H9 (cell line): ENCODE measurements around the gene DIS3L2. TPM values are rescaled to one million over a fixed set of nuclear protein-coding genes. Genes with fewer than 3 reads are reported as not detected.

Experiments
- DNase-seq: peaks from one replicate; pipeline ENCODE4 v3.0.0-alpha.2; 2017
- H2AFZ ChIP-seq: one replicate; pipeline ENCODE4 v1.6.1; 2013; ENCODE audit warnings: mild to moderate bottlenecking, low read length, control low read depth, moderate library complexity
- H2AK5ac ChIP-seq: 2 replicates; pipeline ENCODE4 v1.6.1; 2013; ENCODE audit warnings: low read length, control low read depth, mixed read lengths; ENCODE audit not compliant: insufficient read length
- H2BK120ac ChIP-seq: one replicate; pipeline ENCODE4 v1.6.1; 2013; ENCODE audit warnings: low read depth, mild to moderate bottlenecking, low read length, control low read depth, inconsistent platforms; ENCODE audit not compliant: poor library complexity, severe bottlenecking
- H2BK12ac ChIP-seq: 2 replicates; pipeline ENCODE4 v1.6.1; 2013; ENCODE audit warnings: low read length, control low read depth, mixed read lengths, low read depth; ENCODE audit not compliant: insufficient read length
- H2BK15ac ChIP-seq: 2 replicates; pipeline ENCODE4 v1.6.1; 2013; ENCODE audit warnings: low read depth, low read length, control low read depth
- H2BK20ac ChIP-seq: one replicate; pipeline ENCODE4 v1.6.1; 2013; ENCODE audit warnings: low read depth, mild to moderate bottlenecking, low read length, control low read depth, inconsistent platforms; ENCODE audit not compliant: poor library complexity, severe bottlenecking
- H2BK5ac ChIP-seq: 2 replicates; pipeline ENCODE4 v1.6.1; 2013; ENCODE audit warnings: low read length, control low read depth, mixed read lengths; ENCODE audit not compliant: insufficient read length
- H3K14ac ChIP-seq: 2 replicates; pipeline ENCODE4 v1.6.1; 2013; ENCODE audit warnings: low read length, control low read depth; ENCODE audit not compliant: insufficient read depth
- H3K18ac ChIP-seq: 2 replicates; pipeline ENCODE4 v1.6.1; 2013; ENCODE audit warnings: low read depth, mild to moderate bottlenecking, mixed read lengths, low read length, control low read depth; ENCODE audit not compliant: insufficient read length
- H3K23ac ChIP-seq: 2 replicates; pipeline ENCODE4 v1.6.1; 2013; ENCODE audit warnings: low read length, control low read depth, mixed read lengths, low read depth; ENCODE audit not compliant: insufficient read length
- H3K23me2 ChIP-seq: 2 replicates; pipeline ENCODE4 v1.6.1; 2013; ENCODE audit warnings: low read depth, mild to moderate bottlenecking, mixed read lengths, low read length, control low read depth; ENCODE audit not compliant: insufficient read length, poor library complexity, severe bottlenecking
- H3K27ac ChIP-seq: 2 replicates; pipeline ENCODE4 v1.5.1; 2013; ENCODE audit warnings: low read length, control low read depth, mixed read lengths, low read depth; ENCODE audit not compliant: insufficient read length
- H3K27me3 ChIP-seq: 2 replicates; pipeline ENCODE4 v1.6.1; 2013; ENCODE audit warnings: low read length, control low read depth, inconsistent platforms; ENCODE audit not compliant: insufficient read depth
- H3K4ac ChIP-seq: 2 replicates; pipeline ENCODE4 v1.6.1; 2013; ENCODE audit warnings: low read depth, mild to moderate bottlenecking, control low read depth, inconsistent platforms, low read length, moderate library complexity
- H3K4me1 ChIP-seq: 2 replicates; pipeline ENCODE4 v1.6.1; 2013; ENCODE audit warnings: low read length, control low read depth, inconsistent platforms; ENCODE audit not compliant: insufficient read depth
- H3K4me2 ChIP-seq: 2 replicates; pipeline ENCODE4 v1.6.1; 2013; ENCODE audit warnings: low read length, control low read depth, mixed read lengths; ENCODE audit not compliant: insufficient read length, insufficient read depth
- H3K56ac ChIP-seq: 2 replicates; pipeline ENCODE4 v1.6.1; 2013; ENCODE audit warnings: low read depth, mild to moderate bottlenecking, mixed read lengths, low read length, control low read depth; ENCODE audit not compliant: insufficient read length
- H3K79me1 ChIP-seq: 2 replicates; pipeline ENCODE4 v1.6.1; 2013; ENCODE audit warnings: low read depth, mild to moderate bottlenecking, moderate library complexity, low read length, control low read depth, inconsistent platforms; ENCODE audit not compliant: insufficient read depth, poor library complexity, severe bottlenecking
- H3K79me2 ChIP-seq: 2 replicates; pipeline ENCODE4 v1.6.1; 2013; ENCODE audit warnings: low read length, control low read depth, inconsistent platforms; ENCODE audit not compliant: insufficient read depth
- H3K9ac ChIP-seq: 2 replicates; pipeline ENCODE4 v1.6.1; 2013; ENCODE audit warnings: low read length, control low read depth, mixed read lengths; ENCODE audit not compliant: insufficient read length; ENCODE audit errors: extremely low read depth
- H3K9me3 ChIP-seq: one replicate; pipeline ENCODE4 v1.6.1; 2013; ENCODE audit warnings: low read depth, low read length, inconsistent platforms; ENCODE audit not compliant: control insufficient read depth
- H3T11ph ChIP-seq: one replicate; pipeline ENCODE4 v1.6.1; 2013; ENCODE audit warnings: mild to moderate bottlenecking, low read length, control low read depth, inconsistent platforms
- H4K20me1 ChIP-seq: one replicate; pipeline ENCODE4 v1.6.1; 2013; ENCODE audit not compliant: control insufficient read depth, insufficient read length, insufficient read depth
- H4K5ac ChIP-seq: 2 replicates; pipeline ENCODE4 v1.6.1; 2013; ENCODE audit warnings: low read depth, mild to moderate bottlenecking, mixed read lengths, low read length, control low read depth; ENCODE audit not compliant: insufficient read length
- H4K8ac ChIP-seq: replicated peaks from 2 replicates; pipeline ENCODE4 v1.6.1; 2013; ENCODE audit warnings: low read length, control low read depth, mixed read lengths, low read depth; ENCODE audit not compliant: insufficient read length
- H4K91ac ChIP-seq: 2 replicates; pipeline ENCODE4 v1.6.1; 2013; ENCODE audit warnings: low read depth, mild to moderate bottlenecking, moderate library complexity, mixed read lengths, low read length, control low read depth; ENCODE audit not compliant: insufficient read length
- H3K27ac Mint-ChIP-seq, 3 experiments: 2 replicates in 2 of 3; 3 replicates in 1 of 3; pipeline ENCODE4 v1.8.0; 2020 to 2021; ENCODE audit warnings: mixed read lengths in 3 of 3, mild to moderate bottlenecking in 1 of 3, moderate library complexity in 1 of 3
- H3K27me3 Mint-ChIP-seq: 2 replicates; pipeline ENCODE4 v1.8.0; 2021; ENCODE audit warnings: low read depth, mild to moderate bottlenecking, moderate library complexity, mixed read lengths
- H3K36me3 Mint-ChIP-seq, 3 experiments: 2 replicates in 2 of 3; 3 replicates in 1 of 3; pipeline ENCODE4 v1.8.0; 2020 to 2021; ENCODE audit warnings: low read depth in 3 of 3, mixed read lengths in 3 of 3; ENCODE audit not compliant: insufficient read depth in 1 of 3
- H3K4me1 Mint-ChIP-seq, 2 experiments: 2 replicates each; pipeline ENCODE4 v1.8.0; 2020; ENCODE audit warnings: mixed read lengths in 2 of 2
- H3K4me3 Mint-ChIP-seq, 2 experiments: 2 replicates in 1 of 2; 3 replicates in 1 of 2; pipeline ENCODE4 v1.8.0; 2020 to 2021; ENCODE audit warnings: mild to moderate bottlenecking in 2 of 2, mixed read lengths in 2 of 2, moderate library complexity in 1 of 2
- H3K9me3 Mint-ChIP-seq, 2 experiments: 2 replicates in 1 of 2; 3 replicates in 1 of 2; pipeline ENCODE4 v1.8.0; 2020; ENCODE audit warnings: mild to moderate bottlenecking in 2 of 2, mixed read lengths in 2 of 2, moderate library complexity in 1 of 2
- WGBS: extraction: QIAGEN DNeasy Blood & Tissue Kit; methylation state at CpG from one replicate; pipeline ENCODE4 v1.1.7; 2013; ENCODE audit warnings: missing lambda C conversion rate, low lambda C conversion rate, mixed read lengths; ENCODE audit not compliant: insufficient read length; ENCODE audit errors: extremely low coverage; 5-methylcytosine and 5-hydroxymethylcytosine counted together
- total RNA-seq: library from RNA; stranded (reverse); gene quantifications from 2 replicates; pipeline ENCODE4 v1.2.1, GENCODE V29; 2021
- TF ChIP-seq, protein P1 (sequence below): fragments of 200-600 bp; sonication (generic); conservative IDR thresholded peaks from 3 replicates; pipeline ENCODE4 v1.8.0; 2021; ENCODE audit warnings: antibody characterized with exemption, mild to moderate bottlenecking

DIS3L2 gene
- total RNA-seq, 1 experiment from 2014 or later: 28.1 TPM

DNA sequence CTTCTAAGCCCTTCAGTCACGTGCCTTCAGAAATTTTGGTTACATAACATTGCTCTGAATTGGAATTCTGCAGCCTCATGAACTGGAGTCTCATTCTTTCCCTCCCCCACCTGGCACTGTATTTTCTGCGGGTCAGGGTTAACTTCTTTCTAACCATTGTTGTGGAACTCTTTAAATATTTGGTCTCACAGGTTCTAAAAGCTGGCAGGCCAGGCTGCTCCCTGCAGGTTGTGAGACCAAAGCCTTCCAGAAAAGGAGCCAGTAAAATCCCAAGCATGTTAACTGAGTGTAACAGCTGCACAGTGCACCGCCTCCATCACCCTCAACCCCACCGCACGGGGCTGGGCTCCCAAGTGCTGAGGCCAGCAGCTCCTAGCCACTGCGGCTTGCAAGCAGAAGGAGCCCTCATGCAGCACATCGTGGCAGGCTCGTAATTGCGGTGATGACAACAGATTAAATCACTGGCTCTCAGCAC, 243.0 kb downstream of the DIS3L2 start:
- H3K9me3 Mint-ChIP-seq: no peaks in the 10 kb centered on the region
- Histone ChIP-seq H4K91ac (no peak overlapping the region), H2BK120ac (no peak overlapping the region), H3T11ph (no peak overlapping the region), H2BK12ac (no peak overlapping the region), H2AFZ (no peak overlapping the region), H3K23ac (no peak overlapping the region), H3K9me3 (no peaks in the 10 kb centered on the region), H3K79me1 (no peaks in the 10 kb centered on the region), H3K14ac (no peak overlapping the region; the same call in 1 of the 2 replicates), H3K9ac (no peak overlapping the region), H3K4ac (no peak overlapping the region), H2AK5ac (no peak overlapping the region), H2BK5ac (no peak overlapping the region), H4K5ac (no peak overlapping the region), H4K20me1 (no peaks in the 10 kb centered on the region), H3K27ac (no peak overlapping the region), H3K4me1 (no peaks in the 10 kb centered on the region; the same call in 1 of the 2 replicates), H3K56ac (no peak overlapping the region), H3K4me2 (no peak overlapping the region), H2BK15ac (no peak overlapping the region), H3K79me2 (no peaks in the 10 kb centered on the region), H3K27me3 (no peaks in the 10 kb centered on the region), H3K18ac (no peak overlapping the region), H4K8ac (no peak overlapping the region), H3K23me2 (no peaks in the 10 kb centered on the region), H2BK20ac (no peak overlapping the region)
- H3K4me3 Mint-ChIP-seq: no peak overlapping the region
- H3K4me1 Mint-ChIP-seq: peaks cover 10 to 21% of the 10 kb centered on the region in 2 experiments
- no peaks in the 10 kb centered on the region for H3K27me3 Mint-ChIP-seq
- no peaks in the 10 kb centered on the region; a peak in 1 of 7 replicates for H3K36me3 Mint-ChIP-seq
- WGBS: no CpG with 5 or more reads among the region's 9 CpGs
- TF ChIP-seq, protein P1, sequence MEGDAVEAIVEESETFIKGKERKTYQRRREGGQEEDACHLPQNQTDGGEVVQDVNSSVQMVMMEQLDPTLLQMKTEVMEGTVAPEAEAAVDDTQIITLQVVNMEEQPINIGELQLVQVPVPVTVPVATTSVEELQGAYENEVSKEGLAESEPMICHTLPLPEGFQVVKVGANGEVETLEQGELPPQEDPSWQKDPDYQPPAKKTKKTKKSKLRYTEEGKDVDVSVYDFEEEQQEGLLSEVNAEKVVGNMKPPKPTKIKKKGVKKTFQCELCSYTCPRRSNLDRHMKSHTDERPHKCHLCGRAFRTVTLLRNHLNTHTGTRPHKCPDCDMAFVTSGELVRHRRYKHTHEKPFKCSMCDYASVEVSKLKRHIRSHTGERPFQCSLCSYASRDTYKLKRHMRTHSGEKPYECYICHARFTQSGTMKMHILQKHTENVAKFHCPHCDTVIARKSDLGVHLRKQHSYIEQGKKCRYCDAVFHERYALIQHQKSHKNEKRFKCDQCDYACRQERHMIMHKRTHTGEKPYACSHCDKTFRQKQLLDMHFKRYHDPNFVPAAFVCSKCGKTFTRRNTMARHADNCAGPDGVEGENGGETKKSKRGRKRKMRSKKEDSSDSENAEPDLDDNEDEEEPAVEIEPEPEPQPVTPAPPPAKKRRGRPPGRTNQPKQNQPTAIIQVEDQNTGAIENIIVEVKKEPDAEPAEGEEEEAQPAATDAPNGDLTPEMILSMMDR: no peak
- DNase-seq: no peak
- no peak overlapping the region; a peak in 1 of 7 replicates for H3K27ac Mint-ChIP-seq
